ENCODE measurements around the gene FOXF1.

FOXF1 gene

GRCh38 chr16:86531641-86532525 is 21.6 kb downstream of the FOXF1 start:
- no peak overlapping the region for H3K4me3 ChIP-seq (ENCODE audit: low read depth, low read length)
- no peak for TF ChIP-seq CTCF (IDR thresholded peaks at IDR 0.05; ENCODE audit: low read depth, low read length)

- H3K4me3 ChIP-seq (ENCODE audit: low read depth, low read length), result no peak overlapping the region
- no peak for TF ChIP-seq CTCF (IDR thresholded peaks at IDR 0.05; ENCODE audit: low read depth, low read length)
These were observed 22.1 kb downstream of the FOXF1 start for GRCh38 chr16:86532526-86532815.

- no peak overlapping the region for H3K4me3 ChIP-seq (ENCODE audit: low read depth, low read length)
- TF ChIP-seq CTCF (IDR thresholded peaks at IDR 0.05; ENCODE audit: low read depth, low read length), result no peak
These were observed 22.7 kb downstream of the FOXF1 start for GRCh38 chr16:86533076-86533475.

- TF ChIP-seq CTCF (IDR thresholded peaks at IDR 0.05; ENCODE audit: low read depth, low read length), result no peak
- H3K4me3 ChIP-seq (ENCODE audit: low read depth, low read length), result no peak overlapping the region
These were observed 23.5 kb downstream of the FOXF1 start for GRCh38 chr16:86533767-86534351.

GRCh38 chr16:86534779-86535615 is 24.7 kb downstream of the FOXF1 start:
- no peak for TF ChIP-seq CTCF (IDR thresholded peaks at IDR 0.05; ENCODE audit: low read depth, low read length)

GRCh38 chr16:86536621-86537020 is 26.3 kb downstream of the FOXF1 start:
- no peak for TF ChIP-seq CTCF (IDR thresholded peaks at IDR 0.05; ENCODE audit: low read depth, low read length)
- H3K4me3 ChIP-seq (ENCODE audit: low read depth, low read length), result no peak overlapping the region

More at GRCh38 chr16:86534779-86535615, 24.7 kb downstream of the FOXF1 start:
- H3K4me3 ChIP-seq (ENCODE audit: low read depth, low read length), result no peak overlapping the region
